NCI-H226 (cell line): ENCODE results near the gene DYNLT4.
A peak's percentile ranks its signal among the peaks of the same experiment; 100 is the strongest.
"Not testable (repeated sequence)": the region's sequence is repeated elsewhere in the genome, so short reads cannot be mapped to it uniquely, and the experiment has no call there.

Experiments
- DNase-seq: peaks from one replicate; pipeline ENCODE4 v3.0.0-alpha.2; 2015

The DYNLT4 gene

DNA sequence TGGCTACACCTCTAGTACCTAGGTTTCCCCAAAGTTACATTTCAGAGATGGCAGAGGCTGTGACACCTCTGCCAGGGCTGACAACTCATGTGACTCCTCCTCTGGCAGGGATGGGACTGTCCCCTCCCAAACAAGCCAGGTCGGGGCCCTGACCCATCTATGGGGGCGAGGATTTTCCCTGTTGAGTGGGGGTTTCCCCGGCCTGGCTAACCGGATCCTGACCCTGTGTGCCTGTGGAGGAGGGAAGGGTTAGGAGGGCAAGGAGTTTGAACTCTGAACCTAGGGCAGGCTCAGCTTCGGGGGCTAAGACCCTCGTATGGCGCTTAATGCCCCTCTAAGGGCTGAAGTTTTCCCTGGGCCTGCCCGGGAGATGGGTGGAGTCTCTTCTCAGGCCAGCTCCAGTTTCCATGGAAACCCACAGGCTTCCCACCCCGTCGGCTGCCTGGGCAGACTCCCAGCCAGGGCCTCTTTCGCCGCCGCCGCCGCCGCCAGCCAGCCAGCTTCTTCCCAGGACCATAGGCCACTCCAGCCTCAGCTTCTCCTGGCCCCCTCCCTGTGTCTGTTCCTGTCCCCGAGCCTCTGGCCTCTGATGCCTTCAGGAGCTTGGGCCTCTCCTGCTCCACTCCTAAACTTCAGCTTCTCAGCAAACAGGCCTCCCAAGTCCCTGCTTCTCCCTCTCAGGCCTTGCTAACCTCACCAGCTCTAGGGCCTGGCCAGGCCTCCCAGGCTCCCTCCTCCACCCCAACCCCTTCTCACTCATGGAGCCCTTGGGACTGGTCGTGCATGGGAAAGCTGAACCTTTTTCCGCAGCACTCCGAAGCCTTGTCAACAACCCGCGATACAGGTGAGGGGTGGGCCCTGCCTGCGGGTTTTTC lies 1.1 kb upstream of the DYNLT4 start, which contains the start of gene BTBD19:
Gene BTBD19, plus strand, starts transcription at position 461 of the 875 bp plus-strand sequence. Its CDS starts 298 bp downstream, at position 759.
- peak; percentile 74 for DNase-seq

DNA sequence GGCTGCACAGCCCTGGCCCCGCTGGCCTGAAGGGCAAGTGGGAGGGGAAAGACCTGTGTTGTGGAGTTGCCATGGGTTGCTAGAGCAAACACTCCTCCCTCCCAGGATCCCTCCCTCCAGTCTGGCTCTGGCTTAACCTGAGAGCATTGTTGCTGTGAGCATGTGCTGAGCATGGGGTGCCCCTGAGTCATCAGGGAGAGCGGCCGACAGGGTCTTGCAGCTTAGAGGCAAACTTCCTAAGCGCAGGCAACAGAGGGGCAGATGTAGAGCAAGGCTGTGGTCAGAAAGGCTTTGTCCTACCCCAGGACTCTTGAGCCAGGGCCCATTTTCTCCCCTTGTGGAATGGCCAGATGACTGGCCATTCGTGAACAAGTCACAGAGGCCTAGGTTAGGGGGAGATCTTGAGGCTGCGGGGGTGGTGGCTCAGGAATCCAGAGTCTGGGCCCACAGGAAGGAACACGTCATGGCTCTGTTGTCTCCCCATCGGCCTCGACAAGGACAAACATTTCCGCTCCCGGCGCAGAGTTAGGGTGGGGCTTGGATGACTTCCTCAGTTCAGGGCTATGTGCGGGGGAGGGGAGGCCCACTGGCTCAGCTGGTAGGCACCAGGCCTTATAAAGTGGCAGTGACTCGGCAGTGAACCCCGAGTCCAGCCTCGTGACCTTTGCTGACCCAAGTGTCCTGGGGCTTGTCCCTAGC lies 362 bp upstream of the DYNLT4 start:
- DNase-seq: peak; percentile 99

DNA sequence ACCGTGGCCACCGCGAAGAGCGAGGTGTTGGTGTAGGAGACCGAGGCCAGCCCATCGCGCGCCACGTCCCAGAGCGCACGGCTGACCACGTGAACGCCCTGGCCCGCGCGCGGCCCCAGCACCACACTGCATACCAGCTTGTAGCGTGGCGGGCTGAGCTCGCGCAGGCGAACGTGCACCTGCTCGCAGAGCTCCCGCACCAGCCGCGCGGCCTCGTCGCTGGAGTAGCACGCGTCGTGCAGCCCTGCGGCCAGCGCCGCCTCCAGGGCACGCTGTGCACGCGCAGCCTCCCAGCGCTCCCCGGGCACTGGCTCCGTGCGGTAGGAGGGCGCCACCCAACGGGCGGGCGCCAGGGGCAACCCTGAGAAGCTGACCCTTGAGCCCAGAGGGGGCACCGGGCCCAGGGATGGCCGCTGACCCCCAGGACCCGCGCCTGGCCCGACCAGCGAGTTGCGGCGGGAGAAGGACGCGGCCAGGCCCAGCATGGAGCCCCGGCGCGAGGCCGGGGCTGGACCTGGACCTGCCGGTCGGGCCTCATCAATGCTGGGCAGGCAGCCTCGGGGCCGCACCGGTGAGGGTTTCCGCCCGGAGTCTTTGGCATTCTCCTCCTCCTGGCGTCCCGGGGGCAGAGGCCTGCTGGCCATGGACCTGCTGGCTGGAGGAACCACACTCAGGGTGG lies 987 bp downstream of the DYNLT4 start:
- no peak for DNase-seq

DNA sequence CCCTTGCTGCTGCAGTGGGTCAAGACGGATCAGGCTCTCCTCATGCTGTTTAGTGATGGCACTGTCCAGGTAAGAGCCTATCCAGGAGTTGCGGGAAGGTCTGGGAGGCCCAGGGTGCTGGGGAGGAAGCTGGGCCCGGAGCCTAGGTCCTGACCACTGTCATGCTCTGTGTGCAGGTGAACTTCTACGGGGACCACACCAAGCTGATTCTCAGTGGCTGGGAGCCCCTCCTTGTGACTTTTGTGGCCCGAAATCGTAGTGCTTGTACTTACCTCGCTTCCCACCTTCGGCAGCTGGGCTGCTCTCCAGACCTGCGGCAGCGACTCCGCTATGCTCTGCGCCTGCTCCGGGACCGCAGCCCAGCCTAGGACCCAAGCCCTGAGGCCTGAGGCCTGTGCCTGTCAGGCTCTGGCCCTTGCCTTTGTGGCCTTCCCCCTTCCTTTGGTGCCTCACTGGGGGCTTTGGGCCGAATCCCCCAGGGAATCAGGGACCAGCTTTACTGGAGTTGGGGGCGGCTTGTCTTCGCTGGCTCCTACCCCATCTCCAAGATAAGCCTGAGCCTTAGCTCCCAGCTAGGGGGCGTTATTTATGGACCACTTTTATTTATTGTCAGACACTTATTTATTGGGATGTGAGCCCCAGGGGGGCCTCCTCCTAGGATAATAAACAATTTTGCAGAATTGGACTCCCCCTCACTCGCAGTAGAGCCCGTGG lies 1.7 kb downstream of the DYNLT4 start:
- DNase-seq: no peak

DNA sequence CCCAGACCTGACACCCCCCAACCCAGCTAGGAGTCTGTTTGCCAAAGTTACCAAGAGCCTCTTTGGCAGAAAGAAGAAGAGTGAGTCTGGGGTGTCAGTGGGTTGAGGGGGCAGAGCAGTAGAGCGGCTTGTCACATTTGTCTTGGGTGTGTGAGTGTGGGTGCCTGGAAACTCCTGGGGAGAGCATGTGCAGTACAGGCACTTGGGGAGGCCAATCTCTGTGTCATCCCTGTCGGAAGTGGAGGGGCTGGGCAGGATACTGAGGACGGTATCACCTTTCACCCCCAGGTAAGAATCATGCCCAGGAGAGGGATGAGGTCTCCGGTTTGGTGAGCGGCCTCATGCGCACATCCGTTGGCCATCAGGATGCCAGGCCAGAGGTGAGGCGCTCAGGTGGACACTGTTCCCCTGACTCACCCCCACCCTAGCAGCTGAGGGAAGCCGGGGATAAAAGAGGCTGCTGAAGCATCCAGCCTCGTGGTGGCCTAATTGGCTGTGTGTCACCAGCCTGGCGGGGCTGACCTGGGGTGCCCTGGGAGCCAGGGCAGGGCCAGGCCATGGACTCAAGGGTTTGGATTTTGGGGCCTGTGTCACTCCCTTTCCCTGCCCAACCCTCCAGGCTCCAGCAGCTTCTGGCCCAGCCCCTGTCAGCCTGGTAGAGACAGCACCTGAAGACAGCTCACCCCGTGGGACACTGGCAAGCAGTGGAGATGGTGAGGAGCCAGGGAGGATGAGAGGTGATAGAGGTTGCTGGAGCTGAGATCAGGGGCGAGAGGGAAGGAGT lies 3.6 kb downstream of the DYNLT4 start:
- no peak for DNase-seq

DNA sequence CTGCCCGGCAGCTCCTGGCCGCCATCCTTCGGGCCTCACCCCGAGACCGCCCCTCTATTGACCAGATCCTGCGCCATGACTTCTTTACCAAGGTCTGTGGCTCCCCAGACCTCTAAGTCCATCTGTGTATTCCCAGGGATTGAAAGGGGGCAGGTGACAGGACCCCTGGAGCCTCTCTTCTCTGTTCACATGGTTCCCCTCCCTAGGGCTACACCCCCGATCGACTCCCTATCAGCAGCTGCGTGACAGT lies 4.2 kb downstream of the DYNLT4 start:
- no peak for DNase-seq

DNA sequence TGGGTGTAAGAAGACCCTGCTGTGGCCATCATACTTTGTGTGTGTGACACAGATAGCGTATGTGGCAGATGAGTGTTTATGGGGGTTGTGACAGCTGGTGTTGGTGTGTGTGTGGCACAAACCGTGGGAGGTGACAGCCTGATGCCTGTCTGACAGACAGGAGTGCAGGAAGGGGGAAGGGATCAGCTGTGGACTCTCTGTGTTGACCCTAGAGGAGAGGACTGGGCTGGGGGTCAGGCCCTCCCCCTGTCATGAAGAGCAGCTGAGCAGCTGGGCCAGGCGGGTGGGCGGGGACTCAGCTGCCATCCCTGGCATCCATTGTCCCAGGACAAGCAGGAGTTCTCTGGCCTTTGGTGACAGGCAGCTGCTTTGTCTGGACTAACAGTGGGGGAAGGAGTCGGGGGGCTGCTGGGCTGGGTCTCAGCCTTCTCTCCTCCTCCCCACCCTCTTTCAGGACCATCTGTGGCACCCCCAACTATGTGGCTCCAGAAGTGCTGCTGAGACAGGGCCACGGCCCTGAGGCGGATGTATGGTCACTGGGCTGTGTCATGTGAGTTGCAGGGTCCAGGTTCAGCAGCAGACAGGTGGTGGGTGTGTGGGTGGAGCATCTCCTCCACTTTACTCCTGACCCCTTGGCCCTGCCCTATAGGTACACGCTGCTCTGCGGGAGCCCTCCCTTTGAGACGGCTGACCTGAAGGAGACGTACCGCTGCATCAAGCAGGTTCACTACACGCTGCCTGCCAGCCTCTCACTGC lies 4.7 kb downstream of the DYNLT4 start:
- DNase-seq: no peak

DNA sequence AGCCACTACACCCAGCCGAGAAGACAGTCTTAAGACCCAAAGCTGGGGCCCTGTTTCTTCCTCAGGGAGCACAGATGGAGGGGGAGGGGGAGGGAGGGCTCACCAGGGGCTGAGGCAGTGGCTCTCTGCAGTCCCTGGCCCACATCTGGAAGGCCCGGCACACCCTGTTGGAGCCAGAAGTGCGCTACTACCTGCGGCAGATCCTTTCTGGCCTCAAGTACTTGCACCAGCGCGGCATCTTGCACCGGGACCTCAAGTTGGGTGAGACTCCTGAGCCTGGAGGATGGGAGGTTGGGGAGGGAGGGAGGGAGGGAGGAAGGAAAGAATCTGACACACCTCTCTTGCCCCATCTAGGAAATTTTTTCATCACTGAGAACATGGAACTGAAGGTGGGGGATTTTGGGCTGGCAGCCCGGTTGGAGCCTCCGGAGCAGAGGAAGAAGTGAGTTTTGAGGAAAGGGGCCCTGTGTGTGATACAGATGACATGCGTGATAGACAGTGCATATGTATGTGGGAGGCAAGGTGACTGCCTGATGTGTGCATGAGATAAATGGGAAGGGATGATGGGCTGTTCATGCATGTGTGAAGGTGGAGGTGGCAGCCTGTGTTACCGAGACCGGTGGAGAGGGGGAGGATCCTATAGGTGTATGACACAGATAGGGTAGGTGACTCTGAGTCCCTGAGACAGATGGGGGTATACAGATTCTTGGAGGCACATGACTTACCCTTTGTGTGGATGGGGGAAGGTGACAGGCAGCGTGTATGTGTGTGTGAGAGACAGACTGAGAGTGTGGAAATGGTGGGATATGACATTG lies 5.5 kb downstream of the DYNLT4 start:
- peak; percentile 38 for DNase-seq

DNA sequence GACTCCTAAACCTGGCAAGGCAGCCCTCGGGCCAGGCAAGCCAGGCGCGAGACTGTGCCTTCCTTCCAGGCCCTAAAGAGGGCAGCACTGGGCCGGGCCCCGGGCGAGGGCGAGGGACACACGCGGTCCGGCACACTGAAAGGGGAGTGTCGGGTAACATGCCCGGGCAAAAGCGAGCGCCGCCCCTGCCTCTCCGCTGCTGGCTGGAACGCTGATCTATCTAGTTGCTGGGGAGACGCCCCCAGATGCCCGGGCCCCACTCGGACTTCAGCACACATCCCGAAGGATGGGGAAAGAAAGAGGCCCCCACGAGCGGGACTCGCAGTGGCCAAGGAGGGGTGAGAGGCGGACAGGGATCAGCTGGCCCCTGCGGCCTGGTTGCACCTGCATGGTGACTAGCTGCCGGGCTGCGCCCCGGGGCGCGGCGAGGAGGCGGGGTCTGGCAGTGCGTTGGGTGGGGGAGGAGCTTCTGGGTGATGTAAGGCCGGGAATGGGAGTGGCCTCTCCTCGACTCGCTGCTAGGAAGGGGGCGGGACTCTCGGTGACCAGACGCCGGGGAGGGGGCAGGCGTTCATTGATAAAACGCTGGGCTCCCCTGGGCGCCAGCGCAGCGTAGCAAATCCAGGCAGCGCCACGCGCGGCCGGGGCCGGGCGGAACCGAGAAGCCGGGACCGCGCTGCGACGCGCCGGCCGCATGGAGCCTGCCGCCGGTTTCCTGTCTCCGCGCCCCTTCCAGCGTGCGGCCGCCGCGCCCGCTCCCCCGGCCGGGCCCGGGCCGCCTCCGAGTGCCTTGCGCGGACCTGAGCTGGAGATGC lies 7.2 kb downstream of the DYNLT4 start, which contains the start of gene PLK3:
Gene PLK3, plus strand, starts transcription at position 608 of the 815 bp plus-strand sequence. Its CDS starts 87 bp downstream, at position 695.
- peak; percentile 93 for DNase-seq

DNA sequence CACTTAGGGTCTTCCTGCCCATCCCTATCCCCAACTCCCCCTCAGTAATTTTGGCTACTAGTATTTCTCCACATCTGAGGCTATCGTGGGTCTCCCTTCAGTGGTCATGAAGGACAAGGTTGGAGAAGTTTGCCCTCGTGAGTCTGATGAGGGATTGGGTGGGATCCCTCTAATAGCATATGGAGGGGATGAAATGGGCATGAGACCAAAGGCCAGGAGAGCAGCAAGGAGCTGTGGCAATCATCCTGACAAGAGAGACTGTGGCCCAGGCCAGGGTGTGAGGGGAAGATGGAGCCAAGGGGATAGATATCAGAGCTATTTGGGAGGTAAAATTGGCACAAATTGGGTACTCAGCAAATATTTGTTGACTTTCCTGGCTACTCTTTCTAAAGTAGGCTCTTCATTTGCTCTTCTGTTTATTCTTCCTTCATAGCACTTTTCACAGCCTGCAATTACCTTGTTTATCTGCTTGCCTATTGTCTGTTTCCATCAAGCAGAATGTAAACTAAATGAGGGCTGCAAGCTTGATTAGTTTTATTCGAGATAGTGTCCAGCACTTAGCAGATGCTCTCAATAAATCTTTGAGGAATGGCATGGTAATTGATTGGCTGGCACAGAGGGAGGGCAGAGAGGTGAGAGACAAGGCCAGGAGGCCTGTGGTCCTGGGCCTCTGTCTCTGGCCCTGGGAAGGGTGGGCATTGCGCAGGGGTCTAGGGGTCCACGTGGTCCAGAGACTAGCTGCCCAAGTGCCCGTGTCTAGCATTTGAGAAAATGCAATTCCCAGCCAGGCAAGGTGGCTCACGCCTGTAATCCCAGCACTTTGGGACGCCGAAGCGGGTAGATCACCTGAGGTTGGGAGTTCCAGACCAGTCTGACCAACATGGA lies 8.4 kb downstream of the DYNLT4 start:
- DNase-seq: no peak

DNA sequence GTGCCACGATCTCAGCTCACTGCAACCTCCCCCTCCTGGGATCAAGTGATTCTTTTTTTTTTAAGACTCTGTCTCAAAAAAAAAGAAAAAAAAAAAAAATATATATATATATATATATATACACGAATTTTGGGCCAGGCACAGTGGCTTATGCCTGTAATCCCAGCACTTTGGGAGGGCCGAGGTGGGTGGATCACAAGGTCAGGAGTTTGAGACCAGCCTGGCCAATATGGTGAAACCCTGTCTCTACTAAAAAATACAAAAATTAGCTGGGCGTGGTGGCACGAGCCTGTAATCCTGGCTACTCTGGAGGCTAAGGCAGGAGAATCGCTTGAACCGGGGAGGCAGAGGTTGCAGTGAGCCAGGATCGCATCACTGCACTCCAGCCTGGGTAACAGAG lies 9.3 kb downstream of the DYNLT4 start:
- not testable (repeated sequence) for DNase-seq

DNA sequence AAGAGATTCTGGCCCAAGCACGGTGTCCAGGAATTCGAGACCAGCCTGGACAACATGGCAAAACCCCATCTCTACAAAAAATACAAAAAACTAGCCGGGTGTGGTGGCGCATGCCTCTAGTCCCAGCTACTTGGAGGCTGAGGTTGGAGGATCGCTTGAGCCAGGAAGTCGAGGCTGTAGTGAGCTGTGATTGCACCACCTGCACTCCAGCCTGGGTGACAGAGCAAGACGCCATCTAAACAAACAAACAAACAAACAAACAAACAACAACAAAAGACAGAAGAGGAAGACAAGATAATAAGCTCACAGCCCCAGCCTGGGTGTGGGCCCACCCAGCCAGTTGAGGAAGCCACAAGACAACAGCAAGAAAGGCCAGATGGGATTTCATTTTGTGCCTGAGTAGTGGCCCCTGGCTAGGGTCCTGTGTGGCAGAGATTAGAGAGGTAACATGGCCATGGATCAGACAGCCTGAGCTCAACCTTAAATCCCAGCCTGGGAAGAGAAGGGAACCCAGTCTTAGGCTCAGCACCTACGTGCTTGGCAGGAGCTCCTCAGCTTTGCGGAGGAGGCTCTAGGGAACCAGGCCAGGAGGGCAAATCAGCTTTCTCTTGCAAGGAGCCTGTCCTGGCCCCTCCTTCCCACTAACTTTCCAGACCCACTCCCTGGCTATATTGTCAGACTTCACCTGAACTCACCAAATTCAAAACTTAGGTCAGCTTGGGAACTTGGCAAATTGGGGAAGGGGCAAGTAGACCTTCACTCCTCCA lies 14.2 kb downstream of the DYNLT4 start:
- DNase-seq: peak; percentile 45

DNA sequence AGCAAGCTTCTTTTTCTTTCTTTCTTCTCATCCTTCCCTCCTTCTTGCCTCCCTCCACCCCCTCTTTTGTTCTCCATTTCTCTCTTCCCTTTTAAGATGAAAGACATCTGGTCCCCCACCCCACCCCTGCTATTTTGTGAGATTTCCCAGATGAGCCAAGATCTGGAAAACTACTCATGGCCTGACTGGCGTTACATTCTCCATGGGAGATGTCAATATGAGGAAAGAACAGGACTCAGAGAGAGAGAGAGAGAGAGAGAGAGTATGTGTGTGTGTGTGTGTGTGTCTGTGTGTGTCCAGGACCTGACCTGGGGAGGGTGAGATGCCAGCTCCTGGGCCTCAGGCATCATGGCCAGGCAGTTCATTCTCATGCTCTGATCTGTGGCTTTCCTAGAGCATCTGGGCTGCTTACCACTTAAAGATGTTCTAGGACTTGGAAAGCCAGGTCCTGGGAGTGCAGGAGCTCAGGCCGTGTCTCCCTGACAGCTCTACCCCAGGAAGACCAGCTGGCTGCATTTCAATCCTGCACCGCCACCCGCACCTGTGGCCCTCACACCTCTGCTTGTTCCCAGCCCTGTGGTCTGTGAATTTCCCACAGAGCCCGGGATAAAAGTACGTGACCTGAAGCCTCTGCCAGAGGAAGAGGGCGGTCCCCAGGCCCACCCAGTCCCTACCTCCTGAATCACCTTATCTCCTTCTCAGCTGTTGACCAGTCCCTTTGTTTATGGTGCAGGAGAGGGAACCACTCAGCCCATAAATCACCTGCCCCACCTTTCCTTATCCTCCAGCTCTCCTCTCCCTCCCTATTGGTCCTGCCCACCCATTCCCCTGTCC lies 16.0 kb downstream of the DYNLT4 start:
- no peak for DNase-seq

DNA sequence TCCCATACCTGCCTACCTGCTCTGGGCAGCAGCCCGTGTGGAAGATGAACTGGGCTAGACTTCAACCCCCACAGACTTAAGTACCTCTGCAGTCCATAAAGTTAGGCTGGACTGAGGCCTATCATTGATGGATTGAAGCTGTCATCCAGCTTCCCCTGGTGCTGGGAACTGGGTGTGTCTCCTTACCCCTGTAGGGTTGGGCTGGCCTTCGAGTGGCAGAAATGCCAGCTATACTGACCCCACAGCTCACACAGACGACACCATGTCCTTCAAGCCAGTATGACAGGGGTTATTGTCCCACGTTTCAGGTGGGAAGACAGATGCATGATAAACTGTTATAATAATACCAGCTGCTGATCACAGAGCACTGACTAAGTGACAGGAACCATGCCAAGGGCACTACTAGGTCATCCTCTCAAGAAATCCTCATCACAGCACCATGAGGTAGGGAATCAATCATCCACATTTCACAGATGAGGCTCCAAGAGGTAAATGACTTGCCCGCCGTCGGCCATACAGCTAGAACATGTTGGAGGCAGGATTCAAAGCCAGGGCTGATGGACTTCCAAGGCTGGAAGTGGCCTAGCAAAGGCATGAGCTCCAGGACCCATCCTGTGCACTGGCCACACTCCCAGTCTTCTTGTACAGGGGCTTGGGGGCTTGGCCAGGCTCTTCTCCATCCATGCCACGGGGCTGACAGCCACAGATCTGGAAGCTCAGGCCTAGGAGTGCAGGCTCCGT lies 18.9 kb downstream of the DYNLT4 start, which contains the start of gene BEST4:
Gene BEST4, minus strand, starts transcription at position 51 of the 741 bp plus-strand sequence. CDS start 465 bp downstream, outside the sequence.
- no peak for DNase-seq

DNA sequence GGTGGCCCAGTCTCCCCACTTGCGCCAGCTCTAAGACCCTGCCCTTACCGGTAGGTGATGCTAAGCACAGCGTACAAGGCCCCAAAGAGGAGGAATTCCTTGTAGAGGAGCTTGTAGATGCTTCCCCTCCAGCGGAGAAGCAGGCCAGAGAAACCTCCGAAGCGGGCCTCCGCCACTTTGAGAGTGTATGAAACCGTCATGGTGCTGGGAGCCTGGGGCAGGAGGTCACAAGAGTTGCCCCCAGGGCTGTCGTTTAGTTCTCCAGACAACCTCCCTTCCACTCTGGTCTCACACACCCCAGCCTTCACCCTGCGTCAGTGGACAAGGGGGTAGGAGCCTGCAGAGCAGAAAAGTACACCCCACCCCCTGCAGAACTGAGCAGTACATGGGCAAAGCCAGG lies 19.6 kb downstream of the DYNLT4 start:
- DNase-seq: no peak
